Measurements from ENCODE around the gene PDE4D. TPM values are rescaled to one million over a fixed set of nuclear protein-coding genes. Genes with fewer than 3 reads are reported as not detected.
A peak's percentile ranks its signal among the peaks of the same experiment; 100 is the strongest.

Gene PDE4D
- total RNA-seq, 4 donors from 2014 or later, result 6.0 to 36.2 (median 10.0) TPM

GRCh38 chr5:59037041-59037440, 856.5 kb downstream of the PDE4D start:
- DNase-seq, result no peak
- intact Hi-C loops (cut with DNase I), result loop anchor here (10.0 kb wide), 1 partner anchor 138 kb away; no protein-coding TSS in a partner anchor
- H3K27me3 ChIP-seq, result peaks cover 0 to 15% (median 0%) of the 10 kb centered on the region in 4 donors
- no peak overlapping the region for H3K27ac ChIP-seq
- no peaks in the 10 kb centered on the region for H3K36me3 ChIP-seq
- no peak for TF ChIP-seq POLR2A (IDR thresholded peaks at IDR 0.05)
- TF ChIP-seq, protein P1, sequence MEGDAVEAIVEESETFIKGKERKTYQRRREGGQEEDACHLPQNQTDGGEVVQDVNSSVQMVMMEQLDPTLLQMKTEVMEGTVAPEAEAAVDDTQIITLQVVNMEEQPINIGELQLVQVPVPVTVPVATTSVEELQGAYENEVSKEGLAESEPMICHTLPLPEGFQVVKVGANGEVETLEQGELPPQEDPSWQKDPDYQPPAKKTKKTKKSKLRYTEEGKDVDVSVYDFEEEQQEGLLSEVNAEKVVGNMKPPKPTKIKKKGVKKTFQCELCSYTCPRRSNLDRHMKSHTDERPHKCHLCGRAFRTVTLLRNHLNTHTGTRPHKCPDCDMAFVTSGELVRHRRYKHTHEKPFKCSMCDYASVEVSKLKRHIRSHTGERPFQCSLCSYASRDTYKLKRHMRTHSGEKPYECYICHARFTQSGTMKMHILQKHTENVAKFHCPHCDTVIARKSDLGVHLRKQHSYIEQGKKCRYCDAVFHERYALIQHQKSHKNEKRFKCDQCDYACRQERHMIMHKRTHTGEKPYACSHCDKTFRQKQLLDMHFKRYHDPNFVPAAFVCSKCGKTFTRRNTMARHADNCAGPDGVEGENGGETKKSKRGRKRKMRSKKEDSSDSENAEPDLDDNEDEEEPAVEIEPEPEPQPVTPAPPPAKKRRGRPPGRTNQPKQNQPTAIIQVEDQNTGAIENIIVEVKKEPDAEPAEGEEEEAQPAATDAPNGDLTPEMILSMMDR (IDR thresholded peaks at IDR 0.05), result no peak
- H3K4me1 ChIP-seq, result peaks cover 0 to 67% (median 16%) of the 10 kb centered on the region in 3 donors
- H3K4me3 ChIP-seq, result peak overlapping the region in 2 of 4 donors; percentile 72 to 77
- 77% methylated on average over 2 of the region's 2 CpGs for WGBS, 2 donors
- no peaks in the 10 kb centered on the region for H3K9me3 ChIP-seq

DNA sequence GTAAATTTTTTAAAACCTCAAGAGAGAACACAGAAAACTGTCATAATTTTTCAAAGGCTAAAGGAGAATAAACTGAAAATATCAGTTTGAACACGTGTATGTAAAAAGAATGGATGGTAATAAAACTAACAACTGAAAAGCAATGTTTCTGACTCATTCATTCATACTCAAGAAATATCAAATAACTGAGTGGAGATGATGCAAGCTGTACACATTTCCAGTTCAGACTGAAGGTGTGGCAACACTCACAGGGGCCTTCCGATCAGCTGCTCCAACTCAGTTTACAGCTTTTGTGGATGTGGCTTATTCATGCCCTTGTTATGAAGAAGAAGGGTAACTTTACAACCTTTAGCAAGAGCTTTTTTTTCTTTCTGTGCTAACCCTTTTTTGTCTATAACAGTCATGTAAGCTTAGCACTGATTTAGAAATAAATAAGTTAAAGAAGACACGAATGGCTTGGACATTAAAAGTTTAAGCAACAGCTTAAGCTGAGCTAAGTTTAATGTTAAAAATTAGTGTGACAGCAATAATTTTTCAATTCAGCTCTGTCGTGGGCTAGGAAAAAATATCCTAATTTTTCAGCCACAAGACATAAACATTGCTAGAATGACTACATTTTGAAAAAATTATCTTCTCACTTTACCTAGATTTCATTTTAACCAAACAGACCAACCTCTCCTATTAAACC, 857.1 kb downstream of the PDE4D start:
- intact Hi-C loops (cut with DNase I), result loop anchor here (10.0 kb wide), 1 partner anchor 138 kb away; no protein-coding TSS in a partner anchor
- peaks cover 0 to 65% (median 10%) of the 10 kb centered on the region in 3 donors for H3K4me1 ChIP-seq
- TF ChIP-seq POLR2A (IDR thresholded peaks at IDR 0.05), result peak in 1 of 4 donors; percentile 45
- TF ChIP-seq, protein P1 (IDR thresholded peaks at IDR 0.05), result no peak
- no peaks in the 10 kb centered on the region for H3K36me3 ChIP-seq
- no peaks in the 10 kb centered on the region for H3K9me3 ChIP-seq
- DNase-seq, result no peak
- H3K4me3 ChIP-seq, result peak overlapping the region in 1 of 4 donors; percentile 23
- peaks cover 0 to 15% (median 0%) of the 10 kb centered on the region in 4 donors for H3K27me3 ChIP-seq
- 26 to 33% methylated on average over 4 of the region's 4 CpGs for WGBS, 2 donors
- H3K27ac ChIP-seq, result no peak overlapping the region

GRCh38 chr5:59035681-59036080, 857.8 kb downstream of the PDE4D start:
- Histone ChIP-seq H3K36me3 (no peaks in the 10 kb centered on the region), H3K4me1 (peaks cover 0 to 63% (median 10%) of the 10 kb centered on the region in 3 donors), H3K9me3 (no peaks in the 10 kb centered on the region), H3K27ac (no peak overlapping the region), H3K27me3 (peaks cover 0 to 15% (median 0%) of the 10 kb centered on the region in 4 donors), H3K4me3 (peak overlapping the region in 1 of 4 donors; percentile 23)
- TF ChIP-seq, protein P1 (IDR thresholded peaks at IDR 0.05), result no peak
- TF ChIP-seq POLR2A (IDR thresholded peaks at IDR 0.05), result no peak
- no peak for DNase-seq
- intact Hi-C loops (cut with DNase I), result loop anchor here (10.0 kb wide), 1 partner anchor 139 kb away; no protein-coding TSS in a partner anchor

DNA sequence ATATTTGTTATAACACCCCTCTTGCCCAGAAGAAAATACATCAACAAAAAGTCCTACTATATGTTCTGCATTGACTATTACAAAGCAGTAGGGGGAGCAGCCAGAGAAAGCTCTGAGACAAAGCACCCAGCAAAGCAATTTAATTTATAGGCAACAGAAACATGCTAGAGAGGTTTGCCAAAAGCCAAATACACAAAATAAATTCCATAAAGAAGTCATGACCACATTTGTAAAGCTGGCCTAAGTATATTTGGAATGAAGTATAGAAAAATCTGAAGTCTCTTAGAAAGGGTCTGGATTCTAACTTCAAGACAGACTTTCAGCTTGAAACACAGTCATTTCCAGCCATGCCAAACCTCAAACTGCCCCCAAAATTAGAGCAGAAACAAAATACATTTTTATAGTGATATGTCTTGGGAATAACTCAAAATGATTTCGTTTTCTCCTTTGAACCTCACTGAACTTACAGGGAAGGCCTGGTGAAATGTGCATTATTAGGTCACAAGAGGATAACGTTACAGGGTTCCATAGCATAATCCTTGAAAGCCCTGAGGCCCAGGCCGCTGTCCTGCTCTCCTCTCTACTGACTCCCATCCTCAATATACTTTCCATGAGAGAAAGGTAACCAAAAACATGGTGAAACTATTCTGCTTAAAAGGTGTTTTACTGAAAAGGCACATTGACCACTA, 858.9 kb downstream of the PDE4D start:
- Histone ChIP-seq H3K4me3 (no peak overlapping the region), H3K36me3 (no peaks in the 10 kb centered on the region), H3K4me1 (peaks cover 0 to 52% (median 10%) of the 10 kb centered on the region in 3 donors), H3K9me3 (no peaks in the 10 kb centered on the region), H3K27ac (peak overlapping the region in 1 of 4 donors; percentile 22), H3K27me3 (peaks cover 0 to 7% (median 0%) of the 10 kb centered on the region in 4 donors)
- intact Hi-C loops (cut with DNase I), result loop anchor here (10.0 kb wide), 1 partner anchor 140 kb away; no protein-coding TSS in a partner anchor
- no peak for TF ChIP-seq POLR2A (IDR thresholded peaks at IDR 0.05)
- TF ChIP-seq, protein P1 (IDR thresholded peaks at IDR 0.05), result peak in 5 of 6 experiments; percentile 39 to 70 (median 54)
- 71 to 72% methylated on average over 3 of the region's 3 CpGs for WGBS, 2 donors
- no peak for DNase-seq

Data from esophagus squamous epithelium (tissue), 5 donors.